ENCODE results near the gene HDAC9.
"Not testable (repeated sequence)": the region's sequence is repeated elsewhere in the genome, so short reads cannot be mapped to it uniquely, and the experiment has no call there.

HDAC9 gene

DNA sequence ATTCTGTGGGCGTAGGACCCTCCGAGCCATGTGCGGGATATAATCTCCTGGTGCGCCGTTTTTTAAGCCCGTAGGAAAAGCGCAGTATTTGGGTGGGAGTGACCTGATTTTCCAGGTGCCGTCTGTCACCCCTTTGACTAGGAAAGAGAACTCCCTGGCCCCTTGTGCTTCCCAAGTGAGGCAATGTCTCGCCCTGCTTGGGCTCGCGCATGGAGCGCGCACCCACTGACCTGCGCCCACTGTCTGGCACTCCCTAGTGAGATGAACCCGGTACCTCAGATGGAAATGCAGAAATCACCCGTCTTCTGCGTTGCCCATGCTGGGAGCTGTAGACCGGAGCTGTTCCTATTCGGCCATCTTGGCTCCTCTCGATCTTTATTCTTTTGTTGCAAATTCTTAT lies 495.2 kb downstream of the HDAC9 start:
- DNase-seq, result not testable (repeated sequence)

DNA sequence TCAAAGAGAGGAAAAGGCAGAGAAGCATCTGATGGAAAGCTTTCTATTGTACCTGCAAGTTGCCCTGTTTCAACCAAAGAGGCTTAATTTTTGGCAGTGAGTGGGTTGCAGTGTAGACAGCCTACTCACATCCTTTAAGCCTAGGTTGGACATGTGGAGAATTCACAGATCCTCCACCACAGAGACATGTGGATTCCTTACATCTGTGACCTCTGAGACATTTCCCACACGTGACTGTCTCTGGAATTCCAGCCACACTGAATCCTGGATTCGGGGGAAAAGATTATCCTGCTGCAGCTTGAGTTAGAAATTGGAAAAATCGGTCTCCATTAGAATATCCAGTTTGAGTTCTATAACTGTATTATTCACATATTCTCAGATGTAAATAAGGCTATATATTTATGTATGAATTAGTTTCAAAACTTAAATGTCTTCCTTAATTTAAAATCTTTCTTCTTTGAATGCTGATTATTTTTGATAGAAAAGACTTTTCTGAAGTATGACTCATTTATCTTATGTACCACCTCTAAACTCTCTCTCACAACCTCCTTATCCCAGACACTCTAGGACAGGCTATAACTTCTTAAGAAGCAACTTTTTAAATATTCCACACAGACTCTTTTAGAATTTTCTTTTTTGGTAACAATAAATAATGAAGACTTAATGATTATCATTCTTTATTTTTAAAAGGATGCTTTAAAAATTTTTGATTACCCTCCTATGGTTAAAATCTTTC lies 498.6 kb downstream of the HDAC9 start:
- DNase-seq, result peak in 1 of 3 donors; percentile 11

DNA sequence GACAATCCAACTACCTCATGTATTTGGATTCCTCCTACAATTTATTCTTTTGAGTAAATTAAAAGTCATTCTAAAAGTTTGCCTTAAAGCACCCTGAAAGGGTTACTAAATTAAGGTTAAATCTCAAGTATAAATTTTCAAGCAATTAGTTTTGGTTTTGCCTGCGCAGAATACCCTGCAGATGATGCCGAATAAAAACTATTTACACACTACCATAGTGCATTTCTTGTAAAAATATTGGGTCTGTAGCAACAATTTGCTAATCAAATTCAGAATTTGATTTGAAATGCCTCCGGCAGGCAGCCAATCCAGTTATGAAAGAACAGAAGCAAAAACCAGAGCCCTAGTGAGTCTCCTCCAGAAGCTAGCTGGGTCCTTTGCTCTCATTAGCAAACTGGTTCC lies 499.7 kb downstream of the HDAC9 start:
- peak in 1 of 3 donors; percentile 0 for DNase-seq

DNA sequence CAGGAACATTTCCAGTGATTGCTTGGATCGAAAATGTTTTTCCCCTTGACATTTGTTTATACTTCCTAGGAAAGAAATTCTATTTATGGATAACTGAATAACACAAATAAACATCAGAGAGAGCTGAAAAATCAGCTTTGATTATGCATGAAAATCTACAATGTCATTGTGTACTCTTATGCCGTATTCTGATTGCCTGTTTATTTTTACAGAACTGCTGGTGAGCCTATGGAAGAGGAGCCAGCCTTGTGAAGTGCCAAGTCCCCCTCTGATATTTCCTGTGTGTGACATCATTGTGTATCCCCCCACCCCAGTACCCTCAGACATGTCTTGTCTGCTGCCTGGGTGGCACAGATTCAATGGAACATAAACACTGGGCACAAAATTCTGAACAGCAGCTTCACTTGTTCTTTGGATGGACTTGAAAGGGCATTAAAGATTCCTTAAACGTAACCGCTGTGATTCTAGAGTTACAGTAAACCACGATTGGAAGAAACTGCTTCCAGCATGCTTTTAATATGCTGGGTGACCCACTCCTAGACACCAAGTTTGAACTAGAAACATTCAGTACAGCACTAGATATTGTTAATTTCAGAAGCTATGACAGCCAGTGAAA lies 500.4 kb downstream of the HDAC9 start:
- peak in 1 of 3 donors; percentile 15 for DNase-seq

DNA sequence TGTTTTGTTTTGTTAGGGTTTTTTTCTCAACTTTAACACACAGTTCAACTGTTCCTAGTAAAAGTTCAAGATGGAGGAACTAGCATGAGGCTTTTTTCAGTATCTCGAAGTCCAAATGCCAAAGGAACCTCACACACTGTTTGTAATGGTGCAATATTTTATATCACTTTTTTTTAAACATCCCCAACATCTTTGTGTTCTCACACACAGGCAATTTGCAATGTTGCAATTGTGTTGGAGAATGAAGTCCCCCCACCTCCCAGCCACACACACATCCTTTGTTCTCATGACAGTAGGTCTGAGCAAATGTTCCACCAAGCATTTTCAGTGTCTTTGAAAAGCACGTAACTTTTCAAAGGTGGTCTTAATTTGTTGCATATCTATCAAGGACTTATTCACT lies 501.0 kb downstream of the HDAC9 start:
- DNase-seq, result no peak

DNA sequence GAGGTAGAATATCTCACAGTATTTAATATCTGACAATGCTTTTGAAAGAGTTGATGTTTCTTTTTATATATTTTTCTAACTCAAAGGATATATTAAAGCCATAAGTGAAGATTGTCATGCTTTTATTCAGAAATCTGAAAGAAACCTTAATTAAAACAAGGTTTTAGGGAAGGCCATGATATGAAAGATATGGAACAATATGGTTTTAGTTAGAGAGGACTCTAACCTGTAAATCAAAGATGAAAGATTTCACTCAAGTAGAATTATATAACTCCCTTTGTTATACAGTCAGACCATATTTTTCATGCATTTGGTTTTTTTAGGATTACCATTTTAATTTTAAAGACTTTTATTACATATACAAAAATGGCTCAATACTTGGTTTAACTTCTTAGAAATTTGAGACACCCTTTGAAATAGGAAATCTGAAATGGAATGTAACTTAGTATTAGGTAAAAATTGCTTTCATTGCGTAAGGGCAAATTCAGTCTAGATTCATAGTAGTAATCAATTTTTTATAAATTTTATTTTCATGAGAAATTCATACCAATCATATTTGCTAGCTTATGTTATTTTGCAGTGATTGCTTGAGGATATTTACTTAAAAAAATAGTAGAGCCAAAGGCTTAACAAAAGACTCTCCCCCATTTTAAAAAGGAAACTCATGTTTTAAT lies 502.1 kb downstream of the HDAC9 start:
- peak in 1 of 3 donors; percentile 10 for DNase-seq

DNA sequence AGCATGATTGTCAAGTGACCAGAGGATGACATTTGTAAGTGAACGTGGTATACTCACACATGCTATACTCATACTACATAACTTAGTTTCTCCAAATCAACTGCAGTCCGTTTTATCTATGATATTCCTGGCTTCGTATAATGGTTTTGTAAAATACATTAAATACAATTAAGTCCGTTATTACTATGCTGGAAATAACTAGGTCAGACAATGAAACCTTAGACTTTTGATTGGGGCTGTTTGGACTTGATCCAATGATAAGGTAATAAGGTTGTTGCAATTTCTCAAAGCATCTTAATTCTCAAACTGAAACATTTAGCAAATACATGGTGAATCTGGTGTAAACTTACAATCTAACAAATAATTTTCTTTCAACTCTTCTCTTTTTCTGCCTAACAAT lies 504.9 kb downstream of the HDAC9 start:
- peak in 1 of 3 donors; percentile 8 for DNase-seq

DNA sequence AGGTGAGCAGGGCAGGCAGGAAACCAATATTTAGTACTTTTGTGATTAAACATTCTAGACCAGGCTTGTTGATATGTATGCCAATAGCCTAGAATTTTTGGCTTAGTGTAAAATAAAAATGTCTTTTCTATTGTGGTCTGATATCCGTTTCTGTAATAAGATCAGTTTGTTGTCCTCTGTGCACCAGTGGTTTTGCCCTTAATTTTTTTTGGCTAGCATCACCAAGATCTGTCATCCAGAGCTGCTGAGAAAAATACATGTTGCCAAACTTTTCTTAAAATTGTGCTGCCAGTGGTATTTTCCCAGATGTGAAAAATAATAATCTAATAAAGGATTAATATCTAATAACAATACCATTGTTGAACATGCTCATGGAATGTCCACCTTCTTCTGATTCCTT lies 506.3 kb downstream of the HDAC9 start:
- no peak for DNase-seq

DNA sequence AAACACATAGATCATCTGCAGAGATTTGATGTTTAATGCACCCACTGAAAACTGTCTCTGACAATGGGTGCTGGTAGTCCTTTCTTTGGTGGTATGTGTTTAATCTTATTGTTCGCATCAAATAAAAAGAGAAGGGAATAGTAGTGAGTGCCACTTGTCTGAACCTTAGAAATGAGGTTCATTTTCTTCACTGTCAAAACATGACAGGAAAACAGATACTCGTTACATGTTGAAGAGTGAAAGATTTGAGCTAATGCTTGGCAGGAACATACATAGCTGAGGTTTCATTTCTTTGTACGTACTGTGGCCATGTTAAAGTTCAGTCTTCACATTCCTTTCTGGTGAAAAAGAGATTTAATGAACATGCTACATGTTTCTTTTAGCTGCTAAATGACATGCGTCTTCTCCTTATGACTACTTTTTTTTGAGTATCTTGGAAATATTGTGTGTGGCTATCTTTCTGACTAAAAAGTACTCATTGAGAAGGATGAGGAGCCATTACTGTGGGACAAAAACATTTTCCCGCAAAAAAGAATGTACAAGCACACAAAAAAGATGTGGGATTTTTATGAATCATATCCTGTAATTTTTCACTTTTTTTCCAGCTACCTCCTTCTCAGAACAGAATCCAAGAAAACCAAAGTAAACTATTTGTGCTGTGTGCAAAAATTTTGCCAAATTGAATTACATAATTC lies 513.8 kb downstream of the HDAC9 start:
- DNase-seq, result no peak

DNA sequence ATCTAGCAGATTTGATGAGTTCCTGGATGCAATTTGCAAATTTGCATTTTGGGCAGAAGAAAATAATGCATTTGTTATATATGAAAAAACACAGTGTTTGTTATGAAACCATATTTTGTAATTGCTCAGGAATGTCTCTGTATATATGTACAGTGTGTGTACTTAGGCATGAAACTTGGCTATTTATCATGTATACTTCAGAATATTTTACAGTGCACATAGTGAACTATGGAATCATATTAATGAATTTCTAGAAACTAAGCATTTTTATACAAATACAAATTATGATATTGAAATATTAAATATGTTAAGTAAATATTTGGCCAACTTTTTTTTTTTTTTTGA lies 514.4 kb downstream of the HDAC9 start:
- DNase-seq, result no peak

DNA sequence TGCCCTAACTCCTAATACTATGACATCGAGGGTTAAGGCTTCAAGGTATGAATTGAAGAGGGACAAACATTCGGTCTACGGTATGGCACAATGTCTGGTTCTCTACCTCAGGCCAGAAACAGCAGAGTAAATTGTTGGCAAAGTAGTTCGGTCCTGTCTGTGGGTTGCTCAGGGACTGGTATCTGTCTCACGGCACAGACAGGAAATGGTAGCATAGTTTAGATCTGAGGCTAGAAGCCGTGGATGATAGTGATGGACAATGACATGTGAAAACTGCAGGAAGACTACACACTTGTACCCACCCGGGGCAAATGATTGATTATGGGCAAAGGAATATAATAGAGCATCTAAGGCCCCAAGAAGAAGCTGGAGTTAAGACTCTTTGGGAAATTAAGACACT lies 515.7 kb downstream of the HDAC9 start:
- no peak for DNase-seq

DNA sequence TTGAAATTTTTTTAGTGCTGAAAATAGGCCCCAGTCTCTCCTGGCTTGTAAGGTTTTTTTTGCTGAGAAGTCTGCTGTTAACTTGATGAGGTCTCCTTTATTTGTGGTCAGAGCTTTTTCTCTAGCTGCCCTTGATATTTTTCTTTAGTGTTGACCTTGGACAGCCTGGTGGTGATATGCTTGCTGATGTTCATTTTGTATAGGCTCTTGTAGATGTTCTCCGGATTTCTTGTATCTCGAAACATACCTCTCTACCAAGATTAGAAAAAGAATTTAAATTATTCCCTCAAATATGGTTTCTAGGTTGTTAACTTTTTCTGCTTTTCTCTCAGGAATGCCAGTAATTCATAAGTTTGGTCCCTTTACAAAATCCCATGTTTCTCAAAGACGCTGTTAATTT lies 519.5 kb downstream of the HDAC9 start:
- DNase-seq, result no peak

DNA sequence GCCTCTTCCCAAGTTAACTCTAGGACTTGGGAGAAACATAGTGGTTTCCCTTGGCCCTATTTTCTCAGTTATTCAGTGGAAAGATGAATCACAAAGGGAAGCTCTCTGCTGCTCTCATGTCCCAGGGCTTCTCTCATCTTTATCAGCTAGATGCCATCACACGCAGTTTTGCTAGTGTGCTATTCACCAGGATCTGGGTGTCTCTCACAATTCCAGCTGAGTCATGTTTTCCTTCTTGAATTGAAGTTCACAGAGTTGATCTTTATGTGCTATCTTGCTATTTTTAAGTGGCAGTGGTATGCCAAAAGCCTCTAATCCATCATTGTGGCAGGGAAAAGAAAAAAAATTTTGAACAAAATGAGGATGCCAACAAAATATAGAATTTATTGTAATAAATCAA lies 520.6 kb downstream of the HDAC9 start:
- no peak for DNase-seq

DNA sequence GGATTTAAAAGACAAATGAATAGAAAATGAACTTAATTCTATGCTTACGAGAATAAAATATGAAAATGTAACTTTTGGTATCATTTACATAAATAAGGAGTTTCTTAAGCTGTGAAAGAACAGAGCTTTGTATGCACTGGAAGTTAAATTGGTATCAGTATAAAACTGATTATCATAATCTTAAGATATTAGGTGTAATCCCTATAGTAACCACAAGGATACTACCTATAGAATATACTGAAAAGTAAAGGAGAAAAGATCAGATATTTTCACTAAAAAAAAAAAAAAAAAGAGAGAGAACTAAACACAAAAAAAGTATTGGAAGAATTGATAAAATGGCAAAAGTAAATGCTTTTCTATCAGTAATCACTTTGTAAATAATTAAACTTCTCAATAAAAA lies 521.8 kb downstream of the HDAC9 start:
- no peak for DNase-seq

DNA sequence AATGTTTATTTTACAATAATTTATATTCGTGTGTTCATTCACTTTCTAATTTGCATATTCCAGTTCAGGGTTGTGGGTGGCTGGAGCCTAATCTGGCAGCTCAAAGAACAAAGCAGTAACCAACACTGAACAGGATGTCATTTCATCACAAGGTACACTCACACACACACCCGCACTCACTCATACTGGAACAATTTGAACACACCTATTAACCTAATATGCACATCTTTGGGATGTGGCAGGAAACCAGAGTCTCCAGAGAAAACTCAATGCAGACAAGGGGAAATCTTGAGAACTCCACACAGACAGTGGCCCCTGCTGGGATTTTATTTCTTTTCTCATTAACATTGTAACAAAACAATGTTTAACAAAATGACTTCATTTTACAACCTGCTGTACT lies 524.5 kb downstream of the HDAC9 start:
- DNase-seq, result no peak

DNA sequence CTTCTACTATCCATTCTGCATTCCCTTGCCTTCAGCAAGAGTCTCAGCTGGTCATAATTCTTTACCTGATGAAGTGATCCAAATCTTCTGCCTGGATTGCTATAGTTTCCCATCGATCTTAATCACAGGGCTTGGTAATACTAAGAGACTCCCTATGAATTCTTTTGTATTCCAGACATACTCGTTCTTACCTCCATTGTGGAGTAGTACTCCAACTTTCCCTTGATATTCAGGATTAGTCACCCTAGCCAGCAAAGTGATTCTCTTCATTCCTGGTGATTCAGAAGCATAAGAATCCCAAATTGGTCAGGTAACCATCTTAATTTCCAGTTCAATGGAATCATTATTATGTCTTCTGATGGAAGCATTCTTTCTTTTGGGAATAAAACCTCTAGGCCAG lies 525.2 kb downstream of the HDAC9 start:
- DNase-seq, result no peak

DNA sequence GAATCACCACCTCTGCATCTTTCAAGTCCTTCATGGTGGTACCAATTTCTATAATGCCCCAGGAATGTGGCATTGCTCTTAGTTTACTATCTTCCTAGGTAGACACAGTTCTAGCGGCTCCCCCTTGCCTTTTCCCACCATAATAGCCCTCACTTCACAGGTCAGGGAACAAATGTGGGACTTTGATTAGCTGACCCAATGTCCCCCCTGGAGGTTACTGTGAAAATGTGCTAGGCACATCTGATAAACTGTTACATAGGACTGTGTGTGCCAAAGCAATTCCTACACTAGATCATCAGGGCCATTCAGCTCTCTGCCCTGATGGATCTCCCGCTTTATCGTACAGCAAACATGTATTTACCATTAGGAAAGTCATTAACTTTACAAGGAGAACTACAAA lies 527.9 kb downstream of the HDAC9 start:
- DNase-seq, result no peak

DNA sequence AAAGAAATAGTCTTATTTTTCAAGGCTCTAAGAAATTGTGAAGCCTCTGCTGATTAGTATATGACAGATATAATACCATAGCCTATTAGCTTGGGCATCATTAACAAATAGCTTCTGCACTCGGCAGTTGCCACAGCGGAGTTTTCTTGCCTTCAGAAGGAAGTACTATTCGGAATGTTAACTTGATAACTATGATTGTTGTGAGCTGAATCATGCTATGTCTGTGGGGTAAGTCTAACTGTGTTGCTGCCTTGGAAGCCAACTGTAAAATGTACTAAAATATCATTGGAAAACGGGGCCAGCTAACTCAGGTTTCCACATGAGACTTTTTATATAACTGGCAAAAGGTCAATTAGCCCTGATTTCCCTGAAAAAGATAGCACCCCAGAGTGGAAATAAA lies 528.7 kb downstream of the HDAC9 start:
- DNase-seq, result no peak

DNA sequence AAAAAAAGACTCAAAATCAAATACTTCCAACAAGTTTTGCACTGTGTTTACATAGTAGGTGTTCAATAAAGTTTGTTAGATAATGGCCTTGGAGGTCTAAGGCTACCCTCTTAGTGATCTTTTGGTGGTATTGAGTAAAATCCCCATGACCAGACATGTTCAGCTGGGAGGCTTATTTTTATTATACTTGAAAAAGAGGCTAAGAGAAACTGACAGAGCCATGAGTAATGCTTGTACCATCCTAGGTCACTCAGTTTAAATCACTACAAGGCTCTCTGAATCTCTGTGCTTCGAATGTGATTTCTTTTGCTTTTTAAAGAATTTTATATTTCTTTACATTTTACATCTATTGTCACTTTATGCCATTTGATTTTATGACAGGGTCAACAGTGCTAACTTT lies 531.3 kb downstream of the HDAC9 start:
- DNase-seq, result no peak

DNA sequence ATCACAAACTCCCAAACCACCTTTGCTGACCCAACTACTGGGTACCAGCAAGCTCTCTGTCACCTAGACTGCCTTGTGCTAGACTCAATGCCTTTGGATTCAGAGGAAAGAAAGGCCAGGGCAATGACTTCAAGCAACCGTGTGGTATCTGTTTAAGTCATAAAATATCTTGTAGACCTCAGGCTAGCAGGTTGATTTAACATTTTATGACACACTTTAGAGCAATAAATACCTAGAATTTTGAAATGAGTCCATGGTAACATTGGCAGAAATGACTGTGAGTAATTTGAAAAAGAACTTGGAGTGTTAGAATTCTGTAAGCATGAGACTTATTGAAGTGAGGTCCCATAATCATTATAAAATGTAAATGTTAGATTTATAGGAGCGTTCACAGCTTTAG lies 534.7 kb downstream of the HDAC9 start:
- DNase-seq, result no peak

DNA sequence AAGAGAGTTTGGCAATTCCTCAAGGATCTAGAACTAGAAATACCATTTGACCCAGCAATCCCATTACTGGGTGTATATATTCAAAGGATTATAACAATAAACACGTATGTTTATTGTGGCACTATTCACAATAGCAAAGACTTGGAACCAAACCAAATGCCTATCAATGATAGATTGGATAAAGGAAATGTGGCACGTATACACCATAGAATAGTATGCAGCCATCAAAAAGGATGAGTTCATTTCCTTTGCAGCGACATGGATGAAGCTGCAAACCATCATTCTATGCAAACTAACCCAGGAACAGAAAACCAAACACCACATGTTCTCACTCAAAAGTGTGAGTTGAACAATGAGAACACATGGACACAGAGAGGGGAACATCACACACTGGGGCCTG lies 537.4 kb downstream of the HDAC9 start:
- not testable (repeated sequence) for DNase-seq

DNA sequence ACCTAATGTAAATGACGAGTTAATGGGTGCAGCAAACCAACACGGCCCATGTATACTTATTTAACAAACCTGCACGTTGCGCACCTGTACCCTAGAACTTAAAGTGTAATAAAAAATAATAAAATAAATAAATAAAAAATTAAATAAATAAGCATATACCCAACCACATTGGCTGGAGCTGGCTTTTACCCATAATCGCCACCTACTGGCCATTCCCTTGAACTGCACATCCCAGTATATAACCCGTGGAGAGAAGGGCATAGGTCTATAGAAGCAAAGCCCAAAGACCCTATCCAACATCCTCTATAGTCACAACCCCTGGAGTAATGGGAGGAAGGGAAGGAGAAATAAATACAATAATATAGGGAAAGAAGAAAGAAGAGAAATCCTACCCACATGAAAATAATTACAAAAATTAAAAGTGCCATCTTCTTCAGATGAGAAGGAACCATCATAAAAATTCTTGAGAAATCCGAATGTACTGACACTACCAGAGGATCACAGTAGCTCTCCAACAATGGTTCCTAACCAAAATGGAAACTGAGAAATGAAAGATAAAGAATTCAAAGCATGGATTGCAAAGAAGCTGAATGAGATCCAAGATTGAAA lies 556.3 kb downstream of the HDAC9 start:
- DNase-seq, result peak; percentile 63 to 70 (median 70)

Measured in suppressor macrophage treated with lipopolysaccharide for 1 hour (primary cell).